ENCODE measurements around the gene WWP2.
"Not testable (repeated sequence)": the region's sequence is repeated elsewhere in the genome, so short reads cannot be mapped to it uniquely, and the experiment has no call there.

Gene WWP2

GRCh38 chr16:69929480-69929879 is 167.3 kb downstream of the WWP2 start:
- FAIRE-seq = no peak

GRCh38 chr16:69930117-69930776 is 168.1 kb downstream of the WWP2 start:
- peak; percentile 48 for FAIRE-seq

GRCh38 chr16:69931631-69932030 is 169.5 kb downstream of the WWP2 start:
- no peak for FAIRE-seq

GRCh38 chr16:69932228-69932627 is 170.1 kb downstream of the WWP2 start:
- no peak for FAIRE-seq

GRCh38 chr16:69932691-69933392 is 170.7 kb downstream of the WWP2 start:
- FAIRE-seq = no peak

- FAIRE-seq = no peak
Observed at GRCh38 chr16:69934044-69934443, 171.9 kb downstream of the WWP2 start.

GRCh38 chr16:69934751-69935150 is 172.6 kb downstream of the WWP2 start:
- no peak for FAIRE-seq

- FAIRE-seq = no peak
Observed at GRCh38 chr16:69935278-69935711, 173.2 kb downstream of the WWP2 start.

- FAIRE-seq = no peak
Observed at GRCh38 chr16:69935740-69936139, 173.6 kb downstream of the WWP2 start.

GRCh38 chr16:69936252-69936651 is 174.1 kb downstream of the WWP2 start:
- no peak for FAIRE-seq

- FAIRE-seq = no peak
Observed at GRCh38 chr16:69936751-69937211, 174.6 kb downstream of the WWP2 start.

- FAIRE-seq = no peak
Observed at GRCh38 chr16:69937465-69937951, 175.4 kb downstream of the WWP2 start.

- no peak for FAIRE-seq
Observed at GRCh38 chr16:69938981-69939820, 177.1 kb downstream of the WWP2 start.

- no peak for FAIRE-seq
Observed at GRCh38 chr16:69939821-69940585, 177.9 kb downstream of the WWP2 start.

- FAIRE-seq = no peak
Observed at GRCh38 chr16:69940676-69941075, 178.5 kb downstream of the WWP2 start.

GRCh38 chr16:69941251-69942098 is 179.3 kb downstream of the WWP2 start:
- FAIRE-seq = no peak

GRCh38 chr16:69942099-69942491 is 180.0 kb downstream of the WWP2 start:
- no peak for FAIRE-seq

- no peak for FAIRE-seq
Observed at GRCh38 chr16:69942627-69943170, 180.6 kb downstream of the WWP2 start.

- FAIRE-seq = not testable (repeated sequence)
Observed at GRCh38 chr16:69943241-69944036, 181.3 kb downstream of the WWP2 start.

- not testable (repeated sequence) for FAIRE-seq
Observed at GRCh38 chr16:69950411-69950810, 188.3 kb downstream of the WWP2 start.
